Neuron (in vitro differentiated cells): Measurements from ENCODE around the gene PARPBP.
"Not testable (repeated sequence)": the region's sequence is repeated elsewhere in the genome, so short reads cannot be mapped to it uniquely, and the experiment has no call there.

Experiments used
- H2AFZ ChIP-seq: one replicate; pipeline ENCODE4 v1.6.1; 2013; ENCODE audit warnings: low read depth, mild to moderate bottlenecking, inconsistent platforms, low read length, moderate library complexity
- H3K27me3 ChIP-seq: one replicate; pipeline ENCODE4 v1.6.1; 2013; ENCODE audit warnings: low read length; ENCODE audit not compliant: insufficient read depth
- H3K36me3 ChIP-seq: one replicate; pipeline ENCODE4 v1.6.1; 2013; ENCODE audit warnings: low read length; ENCODE audit not compliant: insufficient read depth
- H3K4me1 ChIP-seq: one replicate; pipeline ENCODE4 v1.6.1; 2013; ENCODE audit warnings: low read length; ENCODE audit not compliant: insufficient read depth
- H3K4me3 ChIP-seq: 2 replicates; pipeline ENCODE4 v1.5.1; 2013; ENCODE audit warnings: mild to moderate bottlenecking, low read length, moderate library complexity
- H3K9me3 ChIP-seq: one replicate; pipeline ENCODE4 v1.6.1; 2013; ENCODE audit warnings: low read length

The PARPBP gene

DNA sequence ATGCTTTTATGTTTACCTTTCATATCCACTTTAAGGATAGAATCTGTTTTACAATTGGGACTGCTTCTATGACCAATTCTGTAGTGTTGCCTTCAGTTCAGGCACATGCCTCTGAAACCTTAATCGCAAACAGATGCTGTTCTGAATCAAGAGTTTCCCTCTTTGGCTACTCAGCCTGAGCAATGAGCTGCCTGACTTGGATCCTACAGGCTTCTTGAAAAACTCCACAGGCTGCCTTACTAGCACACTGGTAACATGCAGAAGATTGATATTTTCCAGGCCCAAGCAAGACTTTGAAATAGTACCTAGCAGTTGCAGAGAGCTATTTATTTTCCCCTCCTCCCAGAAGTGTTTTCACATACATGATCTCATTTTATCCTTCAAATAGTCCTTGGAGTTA, 112.5 kb downstream of the PARPBP start:
- Histone ChIP-seq H2AFZ (no peak overlapping the region), H3K4me3 (no peak overlapping the region), H3K4me1 (no peaks in the 10 kb centered on the region), H3K27me3 (no peaks in the 10 kb centered on the region), H3K36me3 (no peaks in the 10 kb centered on the region), H3K9me3 (no peaks in the 10 kb centered on the region)

DNA sequence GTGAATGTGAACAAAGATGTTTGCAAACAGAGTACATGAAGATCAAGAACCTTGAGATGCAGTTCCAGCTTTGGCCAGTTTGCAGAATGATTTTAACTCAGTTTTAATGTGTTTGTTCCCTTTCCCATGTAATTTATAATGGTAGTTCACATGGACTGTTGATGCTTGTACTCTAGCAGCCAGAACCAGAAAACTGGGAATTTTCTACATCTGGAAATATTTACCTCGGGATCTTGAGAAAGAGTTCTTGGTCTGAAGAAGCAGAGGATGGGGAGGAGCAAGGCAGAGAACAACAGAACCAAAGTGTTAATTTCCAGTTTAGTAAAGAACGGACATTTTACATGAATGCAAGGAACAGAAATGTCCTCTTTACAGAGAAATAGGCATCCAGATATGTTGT, 114.6 kb downstream of the PARPBP start:
- no peaks in the 10 kb centered on the region for H3K36me3 ChIP-seq
- no peak overlapping the region for H2AFZ ChIP-seq
- H3K4me1 ChIP-seq = no peaks in the 10 kb centered on the region
- no peaks in the 10 kb centered on the region for H3K27me3 ChIP-seq
- H3K4me3 ChIP-seq = no peak overlapping the region
- no peaks in the 10 kb centered on the region for H3K9me3 ChIP-seq

DNA sequence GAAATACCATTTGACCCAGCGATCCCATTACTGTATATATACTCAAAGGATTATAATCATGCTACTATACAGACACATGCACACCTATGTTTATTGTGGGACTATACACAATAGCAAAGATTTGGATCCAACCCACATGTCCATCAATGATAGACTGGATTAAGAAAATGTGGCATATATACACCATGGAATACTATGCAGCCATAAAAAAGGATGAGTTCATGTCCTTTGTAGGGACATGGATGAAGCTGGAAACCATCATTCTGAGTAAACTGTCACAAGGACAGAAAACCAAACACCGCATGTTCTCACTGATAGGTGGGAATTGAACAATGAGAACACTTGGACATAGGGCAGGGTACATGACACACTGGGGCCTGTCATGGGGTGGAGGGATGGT, 120.9 kb downstream of the PARPBP start:
- not testable (repeated sequence) for H3K36me3 ChIP-seq, H2AFZ ChIP-seq, H3K9me3 ChIP-seq, H3K4me3 ChIP-seq, H3K27me3 ChIP-seq, H3K4me1 ChIP-seq
